Keratinocyte (primary cell): ENCODE measurements around the gene CACNB4. TPM values are rescaled to one million over a fixed set of nuclear protein-coding genes. Genes with fewer than 3 reads are reported as not detected.

Experiments
- DNase-seq: peaks from one replicate; pipeline ENCODE4 v3.0.0-alpha.2; 2011; ENCODE audit warnings: low read depth, missing footprints, low spot score
- FAIRE-seq: peaks from 2 replicates; lab custom pipeline; 2011; peaks lifted over from hg19 to GRCh38; lab: Jason Lieb, UNC
- H2AFZ ChIP-seq: 2 replicates; pipeline ENCODE4 v1.6.0; 2012; ENCODE audit warnings: low read length, control low read depth, inconsistent platforms; ENCODE audit not compliant: control insufficient read depth
- H3K27ac ChIP-seq: 2 replicates; pipeline ENCODE4 v1.5.1; 2011; ENCODE audit warnings: low read length; ENCODE audit not compliant: control insufficient read depth, insufficient read depth
- H3K27me3 ChIP-seq: 3 replicates; pipeline ENCODE4 v1.6.0; 2011; ENCODE audit warnings: low read length; ENCODE audit not compliant: control insufficient read depth, insufficient read depth; ENCODE audit errors: extremely low read depth
- H3K36me3 ChIP-seq, 2 experiments: 2 replicates in 1 of 2; 3 replicates in 1 of 2; pipeline ENCODE4 v1.5.1; 2011; ENCODE audit warnings: low read length in 2 of 2, mild to moderate bottlenecking in 1 of 2; ENCODE audit not compliant: control insufficient read depth in 2 of 2, insufficient read depth in 2 of 2; ENCODE audit errors: extremely low read depth in 1 of 2
- H3K4me1 ChIP-seq: 3 replicates; pipeline ENCODE4 v1.5.1; 2011; ENCODE audit warnings: low read length; ENCODE audit not compliant: control insufficient read depth, insufficient read depth; ENCODE audit errors: extremely low read depth
- H3K4me2 ChIP-seq: 3 replicates; pipeline ENCODE4 v1.6.0; 2011; ENCODE audit warnings: low read depth, low read length; ENCODE audit not compliant: control insufficient read depth, insufficient read depth; ENCODE audit errors: extremely low read depth
- H3K4me3 ChIP-seq, 3 experiments: fragments of 200-600 bp in 1 of 3; sonication (generic) in 1 of 3; 2 replicates in 2 of 3; 3 replicates in 1 of 3; pipeline ENCODE4 v1.5.1; 2011 to 2016; ENCODE audit warnings: low read length in 3 of 3, mild to moderate bottlenecking in 3 of 3, control low read depth in 2 of 3, inconsistent platforms in 1 of 3, low read depth in 1 of 3, mixed read lengths in 1 of 3, mixed run types in 1 of 3, moderate library complexity in 1 of 3; ENCODE audit not compliant: control insufficient read depth in 2 of 3, insufficient read depth in 2 of 3; ENCODE audit errors: extremely low read depth in 1 of 3
- H3K79me2 ChIP-seq: 2 replicates; pipeline ENCODE4 v1.6.0; 2012; ENCODE audit warnings: low read length; ENCODE audit not compliant: control insufficient read depth, insufficient read depth
- H3K9ac ChIP-seq: 3 replicates; pipeline ENCODE4 v1.6.0; 2011; ENCODE audit warnings: low read length; ENCODE audit not compliant: control insufficient read depth, insufficient read depth; ENCODE audit errors: extremely low read depth
- H3K9me1 ChIP-seq: 3 replicates; pipeline ENCODE4 v1.6.0; 2011; ENCODE audit warnings: low read length; ENCODE audit not compliant: control insufficient read depth, insufficient read depth; ENCODE audit errors: extremely low read depth
- H3K9me3 ChIP-seq: 2 replicates; pipeline ENCODE4 v1.5.1; 2012; ENCODE audit warnings: low read depth, low read length; ENCODE audit not compliant: control insufficient read depth
- H4K20me1 ChIP-seq: 3 replicates; pipeline ENCODE4 v1.6.0; 2011; ENCODE audit warnings: low read length; ENCODE audit not compliant: control insufficient read depth, insufficient read depth; ENCODE audit errors: extremely low read depth
- EZH2 ChIP-seq: IDR thresholded peaks from one replicate; pipeline ENCODE4 v1.6.1; 2012; ENCODE audit warnings: inconsistent platforms, mild to moderate bottlenecking, low read length, moderate library complexity
- dilution Hi-C: fragments of 300-500 bp; cut with MboI; formaldehyde crosslinking; loops from one replicate; pipeline ENCODE4 v1.7.0; 2020; ENCODE audit warnings: low sequenced_read_pairs; ENCODE audit not compliant: extremely low pct_ligation_motif_present
- polyA plus RNA-seq, 5 experiments: library from polyadenylated mRNA; depleted of rRNA in 3 of 5; stranded (reverse) in 3 of 5; stranded (forward) in 1 of 5; unstranded in 1 of 5; fragments of >200 nt; gene quantifications; 1 replicate in 1 of 5; 2 replicates in 3 of 5; 3 replicates in 1 of 5; pipeline versions ENCODE4 v1.2.1 to v1.2.3, GENCODE V29; 2011 to 2012; ENCODE audit warnings: missing spikeins in 2 of 5, low read depth in 1 of 5, low replicate concordance in 1 of 5
- TF ChIP-seq, protein P1 (sequence below), 3 experiments: IDR thresholded peaks in 1 of 3; conservative IDR thresholded peaks in 1 of 3; optimal IDR thresholded peaks in 1 of 3; 2 replicates in 2 of 3; 3 replicates in 1 of 3; pipeline versions ENCODE3 to v1.5.1; 2011; ENCODE audit warnings: low read length in 3 of 3, mild to moderate bottlenecking in 3 of 3, moderate library complexity in 2 of 3, control low read depth in 1 of 3, inconsistent platforms in 1 of 3; ENCODE audit not compliant: insufficient read depth in 2 of 3; ENCODE audit errors: extremely low read depth in 1 of 3

Gene CACNB4
- polyA plus RNA-seq, 1 donor (not counting 4 experiments of a cell fraction or from before 2014, with no cell fraction given), result 0.30 TPM

DNA sequence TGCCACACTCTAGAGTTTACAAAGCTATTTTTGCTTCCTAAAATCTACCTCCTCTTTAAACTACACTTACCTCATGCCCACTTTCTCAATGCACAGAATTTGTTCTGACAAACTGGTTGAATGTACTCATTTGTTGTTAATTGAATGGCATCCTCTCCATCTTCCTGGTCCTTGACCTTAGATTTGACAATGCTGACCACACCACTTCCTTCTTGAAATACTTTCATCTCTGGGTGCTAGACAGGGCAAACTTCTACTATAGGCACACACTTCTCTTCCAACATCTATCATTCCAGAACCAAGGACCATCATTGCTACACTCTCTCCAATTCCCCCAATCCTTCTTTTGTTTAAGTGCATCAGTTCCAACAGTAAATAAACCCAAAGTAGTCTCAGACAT is 292.9 kb downstream of the CACNB4 start:
- no peak for TF ChIP-seq EZH2
- TF ChIP-seq, protein P1, sequence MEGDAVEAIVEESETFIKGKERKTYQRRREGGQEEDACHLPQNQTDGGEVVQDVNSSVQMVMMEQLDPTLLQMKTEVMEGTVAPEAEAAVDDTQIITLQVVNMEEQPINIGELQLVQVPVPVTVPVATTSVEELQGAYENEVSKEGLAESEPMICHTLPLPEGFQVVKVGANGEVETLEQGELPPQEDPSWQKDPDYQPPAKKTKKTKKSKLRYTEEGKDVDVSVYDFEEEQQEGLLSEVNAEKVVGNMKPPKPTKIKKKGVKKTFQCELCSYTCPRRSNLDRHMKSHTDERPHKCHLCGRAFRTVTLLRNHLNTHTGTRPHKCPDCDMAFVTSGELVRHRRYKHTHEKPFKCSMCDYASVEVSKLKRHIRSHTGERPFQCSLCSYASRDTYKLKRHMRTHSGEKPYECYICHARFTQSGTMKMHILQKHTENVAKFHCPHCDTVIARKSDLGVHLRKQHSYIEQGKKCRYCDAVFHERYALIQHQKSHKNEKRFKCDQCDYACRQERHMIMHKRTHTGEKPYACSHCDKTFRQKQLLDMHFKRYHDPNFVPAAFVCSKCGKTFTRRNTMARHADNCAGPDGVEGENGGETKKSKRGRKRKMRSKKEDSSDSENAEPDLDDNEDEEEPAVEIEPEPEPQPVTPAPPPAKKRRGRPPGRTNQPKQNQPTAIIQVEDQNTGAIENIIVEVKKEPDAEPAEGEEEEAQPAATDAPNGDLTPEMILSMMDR (optimal IDR thresholded peaks at IDR 0.05 in 1 of 3, IDR thresholded peaks at IDR 0.05 in 1 of 3, conservative IDR thresholded peaks at IDR 0.05 in 1 of 3; ENCODE audit: extremely low read depth in 1 of 3, insufficient read depth in 2 of 3, low read length in 3 of 3), result no peak
- no peaks in the 10 kb centered on the region for H3K4me1 ChIP-seq
- H3K27ac ChIP-seq, result no peak overlapping the region
- no peaks in the 10 kb centered on the region for H3K9me1 ChIP-seq
- H3K9me3 ChIP-seq, result no peaks in the 10 kb centered on the region
- H3K4me2 ChIP-seq, result no peak overlapping the region
- H3K36me3 ChIP-seq, result peaks cover 9 to 15% of the 10 kb centered on the region in 2 experiments
- no peak overlapping the region for H2AFZ ChIP-seq
- DNase-seq (no peak), FAIRE-seq (no peak)
- H3K9ac ChIP-seq, result no peak overlapping the region
- no peak overlapping the region for H3K4me3 ChIP-seq
- dilution Hi-C loops, result no loop called here
- H3K79me2 ChIP-seq, result no peaks in the 10 kb centered on the region
- H3K27me3 ChIP-seq, result no peaks in the 10 kb centered on the region
- no peaks in the 10 kb centered on the region for H4K20me1 ChIP-seq

DNA sequence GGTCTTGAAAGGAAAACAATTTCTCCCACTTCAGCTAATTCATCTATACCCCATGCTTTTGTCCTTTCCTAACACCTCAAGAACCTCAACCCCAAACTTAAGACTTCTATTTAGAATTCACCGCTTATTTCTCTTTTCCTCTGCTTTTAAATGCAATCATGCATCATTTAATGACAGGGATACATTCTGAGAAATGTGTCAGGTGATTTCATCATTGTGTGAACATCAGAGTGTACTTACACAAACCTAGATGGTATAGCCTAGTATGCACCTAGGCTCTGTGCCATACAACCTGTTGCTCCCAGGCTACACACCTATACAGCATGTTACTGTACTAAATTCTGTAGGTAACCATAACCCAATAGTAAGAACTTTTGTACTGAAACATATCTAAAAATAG is 293.5 kb downstream of the CACNB4 start:
- no peaks in the 10 kb centered on the region for H3K4me1 ChIP-seq
- FAIRE-seq (no peak), DNase-seq (no peak)
- H3K4me2 ChIP-seq, result no peak overlapping the region
- no peak overlapping the region for H3K9ac ChIP-seq
- no peaks in the 10 kb centered on the region for H3K27me3 ChIP-seq
- no peaks in the 10 kb centered on the region for H3K79me2 ChIP-seq
- H2AFZ ChIP-seq, result no peak overlapping the region
- dilution Hi-C loops, result no loop called here
- peaks cover 9 to 15% of the 10 kb centered on the region in 2 experiments for H3K36me3 ChIP-seq
- no peak overlapping the region for H3K27ac ChIP-seq
- no peaks in the 10 kb centered on the region for H3K9me3 ChIP-seq
- H3K9me1 ChIP-seq, result no peaks in the 10 kb centered on the region
- TF ChIP-seq, protein P1 (optimal IDR thresholded peaks at IDR 0.05 in 1 of 3, IDR thresholded peaks at IDR 0.05 in 1 of 3, conservative IDR thresholded peaks at IDR 0.05 in 1 of 3; ENCODE audit: extremely low read depth in 1 of 3, insufficient read depth in 2 of 3, low read length in 3 of 3), result no peak
- no peak for TF ChIP-seq EZH2
- no peaks in the 10 kb centered on the region for H4K20me1 ChIP-seq
- H3K4me3 ChIP-seq, result no peak overlapping the region
